GM19193 (cell line): ENCODE data around the gene GPR107.

Experiments
- POLR2A ChIP-seq: IDR thresholded peaks from 4 replicates; pipeline ENCODE4 v1.6.1; 2011; ENCODE audit not compliant: insufficient read depth, insufficient read length; ENCODE audit errors: extremely low read depth

GPR107 gene

DNA sequence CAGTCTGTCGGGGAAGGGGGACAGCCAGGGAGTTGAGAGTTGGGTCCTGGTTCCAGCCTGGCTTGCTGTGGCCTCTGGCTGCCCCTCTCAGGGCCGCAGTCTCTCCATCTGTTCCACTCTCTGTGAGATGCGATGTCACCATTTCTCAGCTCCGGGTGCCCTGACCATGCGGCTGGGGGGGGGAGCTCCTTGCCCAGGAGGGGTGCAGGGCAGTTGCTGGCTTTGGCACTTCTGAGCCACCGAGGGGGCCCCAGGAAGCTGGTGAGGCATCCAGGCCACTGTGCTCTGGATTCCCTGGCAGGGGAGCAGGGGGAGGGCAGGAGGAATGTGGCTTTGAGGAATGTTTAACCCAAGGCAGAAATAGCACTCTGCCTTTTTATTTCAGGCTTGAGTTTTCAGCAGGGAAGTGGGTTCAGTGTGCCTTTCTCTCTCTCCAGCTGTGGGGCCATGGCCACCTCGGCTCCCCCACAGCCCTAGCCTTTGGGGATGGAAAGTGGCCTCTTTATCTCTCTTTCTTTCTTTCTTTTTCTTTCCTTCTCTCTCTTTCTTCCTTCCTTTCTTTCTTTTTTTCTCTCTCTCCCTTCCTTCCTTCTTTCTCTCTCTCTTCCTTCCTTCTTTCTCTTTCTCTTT, 129.5 kb downstream of the GPR107 start:
- no peak for TF ChIP-seq POLR2A

DNA sequence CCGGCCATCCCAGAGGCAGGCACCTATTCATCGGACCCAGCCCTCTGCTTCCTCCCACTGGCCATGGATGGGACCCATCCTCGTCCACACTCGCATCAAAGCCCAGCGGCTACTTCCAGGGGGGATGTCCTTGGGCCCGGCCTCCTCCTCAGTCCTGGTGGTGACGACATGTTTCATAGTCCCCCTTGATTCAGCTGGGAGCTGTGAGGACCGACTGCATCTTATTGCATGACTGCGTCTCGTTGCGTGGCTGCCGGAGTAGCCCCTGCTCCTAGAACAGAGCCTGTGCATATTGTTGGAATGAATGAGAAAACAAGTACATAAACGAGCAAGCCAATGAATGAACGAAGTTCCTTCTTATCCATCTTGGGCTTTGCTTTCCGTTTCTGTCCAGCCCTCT, 131.3 kb downstream of the GPR107 start:
- TF ChIP-seq POLR2A: no peak

DNA sequence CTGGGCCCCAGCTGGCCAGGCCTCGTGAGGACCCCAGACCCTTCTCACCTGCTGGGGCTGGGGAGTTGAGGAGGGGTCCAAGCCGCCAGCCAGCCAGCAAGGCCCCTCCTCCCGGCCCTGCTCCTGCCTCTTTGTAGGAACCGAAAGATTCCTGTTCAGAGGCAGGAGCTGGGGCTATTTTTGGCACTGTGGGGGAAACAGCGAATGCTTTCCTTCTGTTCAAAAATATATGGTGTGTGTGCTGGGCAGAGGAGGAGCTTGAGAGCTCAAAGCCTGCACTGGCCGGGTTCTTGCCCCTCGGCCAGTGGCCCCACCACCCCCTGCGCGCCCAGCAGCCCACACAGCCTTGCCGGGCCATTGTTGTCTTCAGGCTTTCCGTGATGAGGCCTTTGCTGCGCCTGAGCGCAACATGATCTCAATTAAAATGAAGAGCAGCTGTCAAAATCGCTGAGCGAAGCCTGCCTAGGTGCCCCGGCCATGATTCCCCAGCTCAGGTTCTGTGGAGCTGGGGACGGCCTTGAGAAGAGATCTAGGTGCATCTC, 131.9 kb downstream of the GPR107 start:
- TF ChIP-seq POLR2A: no peak

DNA sequence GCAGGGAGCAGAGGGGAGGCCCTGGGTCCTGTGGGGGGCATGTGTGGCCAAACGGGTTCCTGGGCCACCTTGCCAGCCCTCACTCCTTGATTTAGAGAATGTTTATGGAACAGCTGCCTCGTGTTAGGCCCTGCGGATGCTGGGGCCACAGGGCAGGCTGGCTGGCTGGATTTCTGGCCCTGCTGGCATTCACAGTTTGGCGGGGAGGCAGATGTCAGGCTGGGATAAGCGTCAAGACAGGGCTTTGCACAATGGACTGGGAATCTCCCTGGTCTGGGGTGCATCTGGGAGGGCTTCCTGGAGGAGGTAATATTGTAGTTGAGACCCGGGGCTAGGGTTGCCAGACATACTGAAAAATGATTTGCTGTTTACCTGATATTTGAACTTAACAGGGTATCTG, 132.3 kb downstream of the GPR107 start:
- no peak for TF ChIP-seq POLR2A

DNA sequence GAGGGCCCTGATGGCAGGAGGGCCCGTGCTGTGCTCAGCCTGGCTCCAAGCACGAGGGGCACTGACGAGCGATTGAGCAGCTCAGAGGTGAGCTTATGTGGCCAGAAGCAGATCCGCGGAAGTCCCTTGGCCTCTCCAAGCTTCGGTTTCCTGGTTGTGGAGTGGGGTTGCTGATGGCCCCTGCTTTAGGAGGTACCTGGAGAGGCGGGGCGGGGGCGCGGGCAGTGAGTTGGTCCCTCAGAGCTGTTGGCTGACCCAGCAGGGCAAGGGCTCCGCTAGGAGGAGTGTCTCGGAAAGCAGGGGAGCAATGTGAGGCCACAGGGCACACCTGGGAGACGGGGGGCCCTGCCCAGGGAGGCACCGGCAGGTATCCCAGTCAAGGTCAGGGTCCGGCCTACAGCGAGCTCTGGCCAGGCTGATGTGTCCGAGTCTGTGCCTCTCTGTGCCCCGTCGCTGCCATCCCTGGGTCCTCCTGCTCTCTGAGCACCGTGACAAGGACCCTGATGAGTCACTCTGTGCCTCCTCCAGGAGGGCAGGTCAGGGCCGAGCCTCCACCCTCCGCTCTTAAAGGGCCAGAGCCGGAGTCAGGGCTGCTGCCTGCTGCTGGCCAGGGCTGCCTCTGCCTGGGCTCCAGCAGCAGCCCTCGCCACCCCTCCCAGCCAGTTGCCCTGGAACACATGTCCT, 133.3 kb downstream of the GPR107 start:
- no peak for TF ChIP-seq POLR2A

DNA sequence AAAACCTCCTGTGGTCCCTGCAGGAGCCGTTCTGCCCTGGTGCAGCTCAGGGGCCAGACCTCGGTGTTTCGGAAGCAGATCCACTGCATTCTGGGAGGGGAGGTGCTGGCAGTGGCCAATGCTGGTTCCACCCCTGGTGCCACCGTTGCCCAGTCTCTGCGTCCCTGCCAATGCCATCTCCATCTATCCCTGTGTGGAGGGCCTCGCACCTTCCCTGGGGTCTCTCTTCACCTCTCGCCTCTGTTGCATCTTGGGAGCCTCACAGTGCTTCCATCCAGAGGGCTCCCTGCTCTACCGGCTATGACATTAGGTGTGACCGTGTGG, 133.8 kb downstream of the GPR107 start:
- TF ChIP-seq POLR2A: no peak

DNA sequence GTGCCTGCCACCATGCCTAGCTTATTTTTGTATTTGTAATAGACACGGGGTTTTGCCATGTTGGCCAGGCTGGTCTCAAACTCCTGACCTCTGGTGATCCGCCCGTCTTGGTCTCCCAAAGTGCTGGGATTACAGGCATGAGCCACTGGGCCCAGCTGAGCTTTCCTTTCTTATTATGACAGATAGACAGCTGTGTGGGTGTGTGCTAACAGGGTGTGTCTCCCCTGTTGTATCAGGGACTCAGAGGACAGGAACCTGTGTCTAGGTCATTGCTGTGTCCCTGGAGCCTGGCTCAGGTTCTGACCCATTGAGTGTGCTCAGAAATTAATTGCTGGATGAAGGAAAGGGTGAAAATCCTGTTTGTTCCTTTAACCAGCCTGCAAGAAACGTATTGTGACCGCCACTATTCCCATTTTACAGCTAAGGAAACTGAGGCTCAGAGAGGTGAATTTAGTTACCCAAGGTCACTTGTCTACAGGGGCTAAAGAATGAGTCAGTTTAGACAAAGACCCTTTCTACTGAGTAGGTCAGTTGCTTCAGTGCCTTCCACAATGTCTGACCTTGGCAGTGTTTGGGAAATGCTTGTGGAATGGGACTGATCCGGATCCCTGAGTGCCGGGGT, 135.3 kb downstream of the GPR107 start:
- no peak for TF ChIP-seq POLR2A
